AG08396 (cell line): ENCODE results near the gene SYMPK.
"Not testable (repeated sequence)": the region's sequence is repeated elsewhere in the genome, so short reads cannot be mapped to it uniquely, and the experiment has no call there.

Experiments
- DNase-seq: peaks from one replicate; pipeline ENCODE4 v3.0.0; 2012; ENCODE audit warnings: low spot score, mixed read lengths

SYMPK gene

GRCh38 chr19:45885556-45886426 lies 22.8 kb upstream of the SYMPK start, which contains the start of gene IRF2BP1:
Gene IRF2BP1 (minus strand): TSS chr19:45886141. CDS start chr19:45885774, 367 bp downstream.
- peak; percentile 94 for DNase-seq

- no peak for DNase-seq
These were observed 22.0 kb upstream of the SYMPK start for GRCh38 chr19:45884682-45885555.

GRCh38 chr19:45883881-45884681 lies 21.1 kb upstream of the SYMPK start:
- DNase-seq: no peak

- no peak for DNase-seq
These were observed 20.6 kb upstream of the SYMPK start for GRCh38 chr19:45883586-45883880.

GRCh38 chr19:45882652-45883585 lies 20.0 kb upstream of the SYMPK start:
- peak; percentile 93 for DNase-seq

GRCh38 chr19:45881909-45882528 lies 19.1 kb upstream of the SYMPK start:
- DNase-seq: no peak

GRCh38 chr19:45881082-45881908 lies 18.3 kb upstream of the SYMPK start:
- no peak for DNase-seq

- DNase-seq: no peak
These were observed 17.0 kb upstream of the SYMPK start for GRCh38 chr19:45879971-45880370.

GRCh38 chr19:45879055-45879454 lies 16.1 kb upstream of the SYMPK start:
- no peak for DNase-seq

GRCh38 chr19:45878043-45878794 lies 15.3 kb upstream of the SYMPK start:
- DNase-seq: no peak

- DNase-seq: no peak
These were observed 13.7 kb upstream of the SYMPK start for GRCh38 chr19:45876411-45877197.

GRCh38 chr19:45876161-45876410 lies 13.1 kb upstream of the SYMPK start:
- no peak for DNase-seq

GRCh38 chr19:45874620-45874966 lies 11.6 kb upstream of the SYMPK start:
- no peak for DNase-seq

GRCh38 chr19:45873219-45873772 lies 10.3 kb upstream of the SYMPK start:
- DNase-seq: no peak

GRCh38 chr19:45872095-45872919 lies 9.4 kb upstream of the SYMPK start:
- DNase-seq: no peak

GRCh38 chr19:45870798-45871197 lies 7.9 kb upstream of the SYMPK start:
- no peak for DNase-seq

- not testable (repeated sequence) for DNase-seq
These were observed 4.3 kb upstream of the SYMPK start for GRCh38 chr19:45867241-45867640.
